HepG2 (cell line): ENCODE results near the gene PIM3. TPM values are rescaled to one million over a fixed set of nuclear protein-coding genes. Genes with fewer than 3 reads are reported as not detected.
"Not testable (repeated sequence)": the region's sequence is repeated elsewhere in the genome, so short reads cannot be mapped to it uniquely, and the experiment has no call there.

Experiments
- ATAC-seq: fragments of 200-7000 bp; cut with Tn5 transposase; 3 replicates; pipeline ENCODE4 v1.9.1; 2020; ENCODE audit warnings: mild to moderate bottlenecking, moderate library complexity
- BruUV-seq: library from RNA; stranded (reverse); fragments of 400-500 nt; replicated peaks from 2 replicates; lab custom pipeline; 2021; lab: Mats Ljungman, UMichigan
- CTCF ChIA-PET: fragments of 300-600 bp; formaldehyde crosslinking; extraction: SDS; loops from one replicate; lab custom pipeline; 2021; ENCODE audit warnings: low total read pairs, inconsistent platforms, low intra/inter-chr PET ratio; lab: Yijun Ruan, JAX
- POLR2A ChIA-PET: fragments of 350-600 bp; sonication (Branson Sonifier 250); formaldehyde crosslinking; loops from one replicate; lab custom pipeline; 2020; ENCODE audit warnings: antibody characterized with exemption, inconsistent platforms; lab: Yijun Ruan, JAX
- DNase-seq: peaks from one replicate; pipeline ENCODE4 v3.0.0-alpha.2; 2015; ENCODE audit warnings: low spot score
- FAIRE-seq: peaks from 3 replicates; lab custom pipeline; 2011; peaks lifted over from hg19 to GRCh38; lab: Jason Lieb, UNC
- H2AFZ ChIP-seq: one replicate; pipeline ENCODE4 v1.6.1; 2011; ENCODE audit warnings: low read length, inconsistent platforms
- H3K27ac ChIP-seq: fragments of 300-600 bp; 3 replicates; pipeline ENCODE4 v1.8.0; 2011; ENCODE audit warnings: mixed run types, mild to moderate bottlenecking, mixed read lengths, low read length, inconsistent platforms; ENCODE audit not compliant: insufficient read depth; ENCODE audit errors: extremely low read length
- H3K27me3 ChIP-seq, 2 experiments: fragments of 200-600 bp in 1 of 2; 2 replicates in 1 of 2; 3 replicates in 1 of 2; pipeline versions ENCODE4 v1.6.0 to v1.8.0; 2011; ENCODE audit warnings: low read length in 2 of 2, mild to moderate bottlenecking in 2 of 2, moderate library complexity in 2 of 2, inconsistent platforms in 1 of 2; ENCODE audit not compliant: insufficient read depth in 2 of 2, control insufficient read depth in 1 of 2
- H3K36me3 ChIP-seq, 2 experiments: fragments of 200-600 bp in 1 of 2; replicated peaks in 1 of 2; 2 replicates in 1 of 2; 3 replicates in 1 of 2; pipeline versions ENCODE4 v1.5.1 to v1.8.0; 2011; ENCODE audit warnings: low read length in 2 of 2, inconsistent platforms in 1 of 2; ENCODE audit not compliant: insufficient read depth in 2 of 2, control insufficient read depth in 1 of 2
- H3K4me1 ChIP-seq: 2 replicates; pipeline ENCODE4 v1.5.1; 2012; ENCODE audit warnings: low read length, inconsistent platforms; ENCODE audit not compliant: insufficient read depth
- H3K4me2 ChIP-seq: 2 replicates; pipeline ENCODE4 v1.6.0; 2011; ENCODE audit warnings: low read depth, low read length, inconsistent platforms
- H3K4me3 ChIP-seq, 3 experiments: fragments of 200-600 bp in 1 of 3; sonication (generic), shearing (Covaris generic) in 1 of 3; replicated peaks in 1 of 3; 2 replicates each; pipeline ENCODE4 v1.5.1; 2011 to 2016; ENCODE audit warnings: low read length in 3 of 3, inconsistent platforms in 2 of 3, low read depth in 2 of 3, mild to moderate bottlenecking in 2 of 3, control low read depth in 1 of 3, mixed read lengths in 1 of 3; ENCODE audit not compliant: insufficient read depth in 1 of 3
- H3K79me2 ChIP-seq: one replicate; pipeline ENCODE4 v1.6.1; 2011; ENCODE audit warnings: low read length, inconsistent platforms; ENCODE audit not compliant: insufficient read depth
- H3K9ac ChIP-seq: 2 replicates; pipeline ENCODE4 v1.6.0; 2011; ENCODE audit warnings: mild to moderate bottlenecking, low read depth, low read length, inconsistent platforms; ENCODE audit not compliant: insufficient read depth
- H3K9me3 ChIP-seq: 2 replicates; pipeline ENCODE4 v1.5.1; 2012; ENCODE audit warnings: mild to moderate bottlenecking, low read length
- H4K20me1 ChIP-seq: 2 replicates; pipeline ENCODE4 v1.6.0; 2011; ENCODE audit warnings: inconsistent platforms, mild to moderate bottlenecking, low read length, moderate library complexity; ENCODE audit not compliant: insufficient read depth
- CEBPB ChIP-seq: IDR thresholded peaks from 2 replicates; pipeline ENCODE4 v1.6.1; 2011; ENCODE audit warnings: low read depth, low read length, improper control_type of control experiment, borderline replicate concordance
- CEBPG ChIP-seq: IDR thresholded peaks from 2 replicates; pipeline ENCODE4 v1.6.1; 2016
- KLF6 ChIP-seq: IDR thresholded peaks from 2 replicates; pipeline ENCODE4 v1.8.0; 2016; ENCODE audit warnings: missing biosample characterization, missing genetic modification reagents
- RFX1 ChIP-seq: fragments of 450-650 bp; IDR thresholded peaks from 2 replicates; pipeline ENCODE4 v1.6.1; 2017
- STAG1 ChIP-seq: sonication (generic); formaldehyde crosslinking; IDR thresholded peaks from 2 replicates; pipeline ENCODE4 v1.4.0; 2020; ENCODE audit warnings: missing genetic modification reagents
- WGBS: methylation state at CpG from one replicate; pipeline ENCODE4 v1.1.6; 2017; ENCODE audit warnings: low lambda C conversion rate; 5-methylcytosine and 5-hydroxymethylcytosine counted together
- in situ Hi-C: cut with HindIII; loops from 2 replicates; pipeline ENCODE4 v1.10.0; 2017; ENCODE audit warnings: low pct_unique_long_range_greater_than_20kb; ENCODE audit not compliant: extremely low pct_ligation_motif_present
- intact Hi-C: fragments of 100-400 bp; cut with micrococcal nuclease; formaldehyde crosslinking; loops from one replicate; pipeline ENCODE4 v1.10.0; 2022; ENCODE audit not compliant: unreplicated experiment
- polyA plus RNA-seq, 8 experiments: library from polyadenylated mRNA; depleted of rRNA in 3 of 8; stranded (reverse) in 7 of 8; unstranded in 1 of 8; fragments of >200 nt; fragmentation: Illumina TruSeq in 4 of 8; extraction: Trizol in 4 of 8; gene quantifications; 2 replicates each; pipeline versions ENCODE4 v1.2.1 to v1.2.3, GENCODE V29; 2011 to 2016; ENCODE audit warnings: low read depth in 4 of 8, missing spikeins in 1 of 8, mixed read lengths in 1 of 8; ENCODE audit not compliant: insufficient read depth in 1 of 8
- total RNA-seq, 5 experiments: library from RNA; depleted of rRNA; stranded (reverse); fragments of >200 nt; fragmentation: Illumina TruSeq; extraction: Trizol; gene quantifications; 2 replicates each; pipeline ENCODE4 v1.2.3, GENCODE V29; 2016; ENCODE audit warnings: low read depth in 1 of 5
- TF ChIP-seq, protein P1 (sequence below): sonication (generic); formaldehyde crosslinking; IDR thresholded peaks from 2 replicates; pipeline ENCODE4 v1.9.0; 2021; ENCODE audit warnings: mild to moderate bottlenecking, missing genetic modification reagents

The PIM3 gene
- total and polyA plus RNA-seq, 2 of the 13 experiments (the other 11 are each of a cell fraction or from before 2014, with no cell fraction given), result 21.6 to 31.2 TPM

GRCh38 chr22:49979587-49980264 is 19.2 kb downstream of the PIM3 start (continued):
- TF ChIP-seq, protein P1, sequence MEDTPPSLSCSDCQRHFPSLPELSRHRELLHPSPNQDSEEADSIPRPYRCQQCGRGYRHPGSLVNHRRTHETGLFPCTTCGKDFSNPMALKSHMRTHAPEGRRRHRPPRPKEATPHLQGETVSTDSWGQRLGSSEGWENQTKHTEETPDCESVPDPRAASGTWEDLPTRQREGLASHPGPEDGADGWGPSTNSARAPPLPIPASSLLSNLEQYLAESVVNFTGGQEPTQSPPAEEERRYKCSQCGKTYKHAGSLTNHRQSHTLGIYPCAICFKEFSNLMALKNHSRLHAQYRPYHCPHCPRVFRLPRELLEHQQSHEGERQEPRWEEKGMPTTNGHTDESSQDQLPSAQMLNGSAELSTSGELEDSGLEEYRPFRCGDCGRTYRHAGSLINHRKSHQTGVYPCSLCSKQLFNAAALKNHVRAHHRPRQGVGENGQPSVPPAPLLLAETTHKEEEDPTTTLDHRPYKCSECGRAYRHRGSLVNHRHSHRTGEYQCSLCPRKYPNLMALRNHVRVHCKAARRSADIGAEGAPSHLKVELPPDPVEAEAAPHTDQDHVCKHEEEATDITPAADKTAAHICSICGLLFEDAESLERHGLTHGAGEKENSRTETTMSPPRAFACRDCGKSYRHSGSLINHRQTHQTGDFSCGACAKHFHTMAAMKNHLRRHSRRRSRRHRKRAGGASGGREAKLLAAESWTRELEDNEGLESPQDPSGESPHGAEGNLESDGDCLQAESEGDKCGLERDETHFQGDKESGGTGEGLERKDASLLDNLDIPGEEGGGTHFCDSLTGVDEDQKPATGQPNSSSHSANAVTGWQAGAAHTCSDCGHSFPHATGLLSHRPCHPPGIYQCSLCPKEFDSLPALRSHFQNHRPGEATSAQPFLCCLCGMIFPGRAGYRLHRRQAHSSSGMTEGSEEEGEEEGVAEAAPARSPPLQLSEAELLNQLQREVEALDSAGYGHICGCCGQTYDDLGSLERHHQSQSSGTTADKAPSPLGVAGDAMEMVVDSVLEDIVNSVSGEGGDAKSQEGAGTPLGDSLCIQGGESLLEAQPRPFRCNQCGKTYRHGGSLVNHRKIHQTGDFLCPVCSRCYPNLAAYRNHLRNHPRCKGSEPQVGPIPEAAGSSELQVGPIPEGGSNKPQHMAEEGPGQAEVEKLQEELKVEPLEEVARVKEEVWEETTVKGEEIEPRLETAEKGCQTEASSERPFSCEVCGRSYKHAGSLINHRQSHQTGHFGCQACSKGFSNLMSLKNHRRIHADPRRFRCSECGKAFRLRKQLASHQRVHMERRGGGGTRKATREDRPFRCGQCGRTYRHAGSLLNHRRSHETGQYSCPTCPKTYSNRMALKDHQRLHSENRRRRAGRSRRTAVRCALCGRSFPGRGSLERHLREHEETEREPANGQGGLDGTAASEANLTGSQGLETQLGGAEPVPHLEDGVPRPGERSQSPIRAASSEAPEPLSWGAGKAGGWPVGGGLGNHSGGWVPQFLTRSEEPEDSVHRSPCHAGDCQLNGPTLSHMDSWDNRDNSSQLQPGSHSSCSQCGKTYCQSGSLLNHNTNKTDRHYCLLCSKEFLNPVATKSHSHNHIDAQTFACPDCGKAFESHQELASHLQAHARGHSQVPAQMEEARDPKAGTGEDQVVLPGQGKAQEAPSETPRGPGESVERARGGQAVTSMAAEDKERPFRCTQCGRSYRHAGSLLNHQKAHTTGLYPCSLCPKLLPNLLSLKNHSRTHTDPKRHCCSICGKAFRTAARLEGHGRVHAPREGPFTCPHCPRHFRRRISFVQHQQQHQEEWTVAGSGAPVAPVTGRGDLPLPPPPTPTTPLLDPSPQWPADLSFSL (CRISPR knock-in tag), result 0 out of 2 replicates have a peak, but pooled peaks have one; percentile 49
- TF ChIP-seq RFX1 (no peak), CEBPG (peak; percentile 24; the same call in 1 of the 2 replicates), KLF6 (no peak), STAG1 (CRISPR knock-in tag) (peak; percentile 59), CEBPB (peak; percentile 63)

- 92% methylated on average over 7 of the region's 7 CpGs for WGBS
- H3K27me3 ChIP-seq, BruUV-seq, POLR2A ChIA-PET, H3K4me1 ChIP-seq, H2AFZ ChIP-seq, H3K79me2 ChIP-seq, FAIRE-seq, in situ Hi-C loops, intact Hi-C loops, H3K27ac ChIP-seq, H3K36me3 ChIP-seq, DNase-seq, H4K20me1 ChIP-seq, H3K9ac ChIP-seq, H3K9me3 ChIP-seq, ATAC-seq, H3K4me3 ChIP-seq, H3K4me2 ChIP-seq, CTCF ChIA-PET: not testable (repeated sequence)
Observed at GRCh38 chr22:49981799-49982198, 21.2 kb downstream of the PIM3 start.
